ENCODE data around the gene BARX1. TPM values are rescaled to one million over a fixed set of nuclear protein-coding genes. Genes with fewer than 3 reads are reported as not detected.
"Not testable (repeated sequence)": the region's sequence is repeated elsewhere in the genome, so short reads cannot be mapped to it uniquely, and the experiment has no call there.

Gene BARX1
- polyA plus RNA-seq, 2 donors, result 1.6 to 4.0 TPM

DNA sequence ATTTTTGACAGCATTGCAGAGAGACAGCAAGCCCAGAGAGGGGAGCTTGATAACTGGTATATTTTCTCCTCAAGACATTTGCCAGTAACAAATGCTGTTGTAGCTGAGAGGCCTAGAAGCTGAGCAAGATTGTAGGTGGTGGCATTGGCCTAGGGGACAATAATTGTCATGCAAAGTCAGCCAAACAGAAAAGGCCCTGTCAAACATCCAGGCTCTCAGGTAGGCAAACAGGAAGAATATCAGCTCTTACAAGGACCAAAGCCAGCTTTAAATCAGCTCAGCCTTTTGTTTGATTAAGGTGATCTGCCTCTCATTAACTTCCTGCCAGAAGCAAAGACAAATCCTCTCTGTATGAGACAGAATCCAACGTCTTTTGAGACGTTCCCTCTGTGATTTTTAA is 29.7 kb upstream of the BARX1 start:
- 11 to 17% methylated on average over 2 of the region's 2 CpGs for WGBS, 2 donors
- no peaks in the 10 kb centered on the region for H3K4me1 ChIP-seq (ENCODE audit: control insufficient read depth in 2 of 2, insufficient read depth in 2 of 2, low read length in 1 of 2)
- no peak overlapping the region for H3K27ac ChIP-seq (ENCODE audit: low read depth in 2 of 2, low read length in 1 of 2)
- peaks cover 0 to 4% of the 10 kb centered on the region in 2 donors for H3K9me3 ChIP-seq (ENCODE audit: control insufficient read depth in 2 of 2, insufficient read depth in 1 of 2, low read depth in 1 of 2, low read length in 1 of 2)
- no peak overlapping the region for H3K4me3 ChIP-seq (ENCODE audit: low read depth in 1 of 2, low read length in 2 of 2)
- no peaks in the 10 kb centered on the region for H3K27me3 ChIP-seq (ENCODE audit: control insufficient read depth in 1 of 2, insufficient read depth in 2 of 2, low read length in 2 of 2)
- no peaks in the 10 kb centered on the region for H3K36me3 ChIP-seq (ENCODE audit: control insufficient read depth in 2 of 2, insufficient read depth in 2 of 2, low read length in 1 of 2)

- no peak overlapping the region for H3K27ac ChIP-seq (ENCODE audit: low read depth in 2 of 2, low read length in 1 of 2)
- peaks cover 0 to 4% of the 10 kb centered on the region in 2 donors for H3K9me3 ChIP-seq (ENCODE audit: control insufficient read depth in 2 of 2, insufficient read depth in 1 of 2, low read depth in 1 of 2, low read length in 1 of 2)
- H3K4me3 ChIP-seq (ENCODE audit: low read depth in 1 of 2, low read length in 2 of 2), result no peak overlapping the region
- no peaks in the 10 kb centered on the region for H3K36me3 ChIP-seq (ENCODE audit: control insufficient read depth in 2 of 2, insufficient read depth in 2 of 2, low read length in 1 of 2)
- no peaks in the 10 kb centered on the region for H3K27me3 ChIP-seq (ENCODE audit: control insufficient read depth in 1 of 2, insufficient read depth in 2 of 2, low read length in 2 of 2)
- no peaks in the 10 kb centered on the region for H3K4me1 ChIP-seq (ENCODE audit: control insufficient read depth in 2 of 2, insufficient read depth in 2 of 2, low read length in 1 of 2)
These were observed 28.7 kb upstream of the BARX1 start for GRCh38 chr9:93983875-93984274.

- 75 to 79% methylated on average over 4 of the region's 4 CpGs for WGBS, 2 donors
- no peaks in the 10 kb centered on the region for H3K27me3 ChIP-seq (ENCODE audit: control insufficient read depth in 1 of 2, insufficient read depth in 2 of 2, low read length in 2 of 2)
- H3K4me3 ChIP-seq (ENCODE audit: low read depth in 1 of 2, low read length in 2 of 2), result no peak overlapping the region
- H3K9me3 ChIP-seq (ENCODE audit: control insufficient read depth in 2 of 2, insufficient read depth in 1 of 2, low read depth in 1 of 2, low read length in 1 of 2), result no peaks in the 10 kb centered on the region
- H3K27ac ChIP-seq (ENCODE audit: low read depth in 2 of 2, low read length in 1 of 2), result no peak overlapping the region
- H3K36me3 ChIP-seq (ENCODE audit: control insufficient read depth in 2 of 2, insufficient read depth in 2 of 2, low read length in 1 of 2), result no peaks in the 10 kb centered on the region
- no peaks in the 10 kb centered on the region for H3K4me1 ChIP-seq (ENCODE audit: control insufficient read depth in 2 of 2, insufficient read depth in 2 of 2, low read length in 1 of 2)
These were observed 24.6 kb upstream of the BARX1 start for GRCh38 chr9:93979721-93980120.

DNA sequence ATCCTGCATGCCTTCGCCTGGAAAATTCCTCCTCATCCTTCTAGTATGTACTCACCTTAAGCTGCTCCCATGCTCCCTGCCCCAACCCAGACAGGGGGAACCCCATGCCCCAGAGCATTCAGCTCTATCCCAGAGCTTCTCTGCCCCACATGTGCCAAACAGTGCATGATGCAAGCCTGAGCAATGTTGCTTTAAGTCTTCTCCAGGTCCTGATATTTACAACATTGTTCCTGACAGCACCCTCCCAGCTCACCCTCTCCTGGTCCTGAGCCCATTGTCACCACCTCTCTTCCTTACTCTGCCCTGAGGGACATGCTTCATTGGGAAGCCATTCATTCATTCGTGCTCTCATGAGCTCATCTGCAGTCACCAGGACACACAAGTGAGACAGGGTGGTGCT is 23.4 kb upstream of the BARX1 start:
- Histone ChIP-seq H3K27me3 (ENCODE audit: control insufficient read depth in 1 of 2, insufficient read depth in 2 of 2, low read length in 2 of 2) (no peaks in the 10 kb centered on the region), H3K27ac (ENCODE audit: low read depth in 2 of 2, low read length in 1 of 2) (no peak overlapping the region), H3K36me3 (ENCODE audit: control insufficient read depth in 2 of 2, insufficient read depth in 2 of 2, low read length in 1 of 2) (no peaks in the 10 kb centered on the region), H3K4me1 (ENCODE audit: control insufficient read depth in 2 of 2, insufficient read depth in 2 of 2, low read length in 1 of 2) (no peaks in the 10 kb centered on the region), H3K9me3 (ENCODE audit: control insufficient read depth in 2 of 2, insufficient read depth in 1 of 2, low read depth in 1 of 2, low read length in 1 of 2) (no peaks in the 10 kb centered on the region), H3K4me3 (ENCODE audit: low read depth in 1 of 2, low read length in 2 of 2) (no peak overlapping the region)
- whole genome bisulfite sequencing, 2 donors, result 64 to 68% methylated on average over 2 of the region's 2 CpGs

- WGBS, 2 donors, result 66 to 67% methylated on average over 5 of the region's 5 CpGs
- no peaks in the 10 kb centered on the region for H3K27me3 ChIP-seq (ENCODE audit: control insufficient read depth in 1 of 2, insufficient read depth in 2 of 2, low read length in 2 of 2)
- no peak overlapping the region for H3K27ac ChIP-seq (ENCODE audit: low read depth in 2 of 2, low read length in 1 of 2)
- no peaks in the 10 kb centered on the region for H3K4me1 ChIP-seq (ENCODE audit: control insufficient read depth in 2 of 2, insufficient read depth in 2 of 2, low read length in 1 of 2)
- no peaks in the 10 kb centered on the region for H3K36me3 ChIP-seq (ENCODE audit: control insufficient read depth in 2 of 2, insufficient read depth in 2 of 2, low read length in 1 of 2)
- no peak overlapping the region for H3K4me3 ChIP-seq (ENCODE audit: low read depth in 1 of 2, low read length in 2 of 2)
- no peaks in the 10 kb centered on the region for H3K9me3 ChIP-seq (ENCODE audit: control insufficient read depth in 2 of 2, insufficient read depth in 1 of 2, low read depth in 1 of 2, low read length in 1 of 2)
These were observed 21.8 kb upstream of the BARX1 start for GRCh38 chr9:93976973-93977372.

GRCh38 chr9:93976081-93976480 is 20.9 kb upstream of the BARX1 start:
- H3K36me3 ChIP-seq (ENCODE audit: control insufficient read depth in 2 of 2, insufficient read depth in 2 of 2, low read length in 1 of 2), result no peaks in the 10 kb centered on the region
- WGBS, 2 donors, result 91 to 92% methylated on average over 3 of the region's 3 CpGs

GRCh38 chr9:93975262-93975661 is 20.1 kb upstream of the BARX1 start:
- no peaks in the 10 kb centered on the region for H3K4me1 ChIP-seq (ENCODE audit: control insufficient read depth in 2 of 2, insufficient read depth in 2 of 2, low read length in 1 of 2)
- no peak overlapping the region for H3K27ac ChIP-seq (ENCODE audit: low read depth in 2 of 2, low read length in 1 of 2)
- H3K27me3 ChIP-seq (ENCODE audit: control insufficient read depth in 1 of 2, insufficient read depth in 2 of 2, low read length in 2 of 2), result no peaks in the 10 kb centered on the region
- 79 to 86% methylated on average over 7 of the region's 7 CpGs for WGBS, 2 donors
- H3K9me3 ChIP-seq (ENCODE audit: control insufficient read depth in 2 of 2, insufficient read depth in 1 of 2, low read depth in 1 of 2, low read length in 1 of 2), result no peaks in the 10 kb centered on the region
- H3K36me3 ChIP-seq (ENCODE audit: control insufficient read depth in 2 of 2, insufficient read depth in 2 of 2, low read length in 1 of 2), result no peaks in the 10 kb centered on the region
- no peak overlapping the region for H3K4me3 ChIP-seq (ENCODE audit: low read depth in 1 of 2, low read length in 2 of 2)

More at GRCh38 chr9:93976081-93976480, 20.9 kb upstream of the BARX1 start:
- Histone ChIP-seq H3K4me1 (ENCODE audit: control insufficient read depth in 2 of 2, insufficient read depth in 2 of 2, low read length in 1 of 2) (no peaks in the 10 kb centered on the region), H3K27me3 (ENCODE audit: control insufficient read depth in 1 of 2, insufficient read depth in 2 of 2, low read length in 2 of 2) (no peaks in the 10 kb centered on the region), H3K27ac (ENCODE audit: low read depth in 2 of 2, low read length in 1 of 2) (no peak overlapping the region), H3K4me3 (ENCODE audit: low read depth in 1 of 2, low read length in 2 of 2) (no peak overlapping the region), H3K9me3 (ENCODE audit: control insufficient read depth in 2 of 2, insufficient read depth in 1 of 2, low read depth in 1 of 2, low read length in 1 of 2) (no peaks in the 10 kb centered on the region)

DNA sequence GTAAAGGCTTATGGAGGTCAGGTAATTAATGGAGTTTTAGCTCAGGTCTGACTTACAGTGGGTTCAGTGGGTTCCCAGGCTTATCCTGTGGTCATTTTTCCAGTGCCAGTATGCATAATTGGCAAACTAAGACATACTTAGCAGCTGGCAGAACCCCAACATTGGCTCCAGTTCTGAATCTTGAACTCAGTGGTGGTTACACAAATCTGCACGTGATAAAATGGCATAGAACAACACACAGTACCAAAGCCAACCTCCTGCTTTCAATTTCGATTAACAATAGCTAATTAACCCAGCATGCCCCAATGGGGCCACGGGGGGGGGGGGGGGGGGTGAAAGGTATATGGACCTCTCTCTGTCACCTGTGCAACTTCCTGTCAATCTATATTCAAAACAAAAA is 19.0 kb upstream of the BARX1 start:
- Histone ChIP-seq H3K4me1 (ENCODE audit: control insufficient read depth in 2 of 2, insufficient read depth in 2 of 2, low read length in 1 of 2) (no peaks in the 10 kb centered on the region), H3K27me3 (ENCODE audit: control insufficient read depth in 1 of 2, insufficient read depth in 2 of 2, low read length in 2 of 2) (no peaks in the 10 kb centered on the region), H3K27ac (ENCODE audit: low read depth in 2 of 2, low read length in 1 of 2) (no peak overlapping the region), H3K9me3 (ENCODE audit: control insufficient read depth in 2 of 2, insufficient read depth in 1 of 2, low read depth in 1 of 2, low read length in 1 of 2) (no peaks in the 10 kb centered on the region), H3K36me3 (ENCODE audit: control insufficient read depth in 2 of 2, insufficient read depth in 2 of 2, low read length in 1 of 2) (no peaks in the 10 kb centered on the region), H3K4me3 (ENCODE audit: low read depth in 1 of 2, low read length in 2 of 2) (no peak overlapping the region)
- WGBS, 2 donors, result 34 to 40% methylated on average over 3 of the region's 3 CpGs

DNA sequence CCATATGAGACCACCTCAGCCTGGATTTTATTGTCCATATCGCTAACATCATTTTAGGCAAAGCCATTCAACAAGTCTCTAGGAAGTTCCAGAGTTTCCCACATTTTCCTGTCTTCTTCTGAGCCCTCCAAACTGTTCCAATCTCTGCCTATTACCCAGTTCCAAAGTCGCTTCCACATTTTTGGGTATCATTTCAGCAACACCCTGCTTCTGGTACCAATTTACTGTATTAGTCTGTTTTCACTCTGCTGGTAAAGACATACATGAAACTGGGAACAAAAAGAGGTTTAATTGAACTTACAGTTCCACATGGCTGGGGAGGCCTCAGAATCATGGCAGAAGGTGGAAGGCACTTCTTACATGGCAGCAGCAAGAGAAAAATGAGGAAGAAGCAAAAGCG is 17.5 kb upstream of the BARX1 start:
- not testable (repeated sequence) for H3K4me3 ChIP-seq (ENCODE audit: low read depth in 1 of 2, low read length in 2 of 2); H3K27ac ChIP-seq (ENCODE audit: low read depth in 2 of 2, low read length in 1 of 2); H3K36me3 ChIP-seq (ENCODE audit: control insufficient read depth in 2 of 2, insufficient read depth in 2 of 2, low read length in 1 of 2); H3K4me1 ChIP-seq (ENCODE audit: control insufficient read depth in 2 of 2, insufficient read depth in 2 of 2, low read length in 1 of 2); H3K27me3 ChIP-seq (ENCODE audit: control insufficient read depth in 1 of 2, insufficient read depth in 2 of 2, low read length in 2 of 2); H3K9me3 ChIP-seq (ENCODE audit: control insufficient read depth in 2 of 2, insufficient read depth in 1 of 2, low read depth in 1 of 2, low read length in 1 of 2)
- 90 to 93% methylated on average over 3 of the region's 3 CpGs for WGBS, 2 donors

GRCh38 chr9:93969328-93969661 is 14.1 kb upstream of the BARX1 start:
- Histone ChIP-seq H3K27me3 (ENCODE audit: control insufficient read depth in 1 of 2, insufficient read depth in 2 of 2, low read length in 2 of 2) (no peaks in the 10 kb centered on the region), H3K4me3 (ENCODE audit: low read depth in 1 of 2, low read length in 2 of 2) (no peak overlapping the region), H3K27ac (ENCODE audit: low read depth in 2 of 2, low read length in 1 of 2) (no peak overlapping the region), H3K36me3 (ENCODE audit: control insufficient read depth in 2 of 2, insufficient read depth in 2 of 2, low read length in 1 of 2) (no peaks in the 10 kb centered on the region), H3K9me3 (ENCODE audit: control insufficient read depth in 2 of 2, insufficient read depth in 1 of 2, low read depth in 1 of 2, low read length in 1 of 2) (no peaks in the 10 kb centered on the region), H3K4me1 (ENCODE audit: control insufficient read depth in 2 of 2, insufficient read depth in 2 of 2, low read length in 1 of 2) (no peaks in the 10 kb centered on the region)
- WGBS, 2 donors, result 86 to 91% methylated on average over 3 of the region's 3 CpGs
